Astrocyte of the cerebellum (primary cell): Measurements from ENCODE around the gene MAP7D3.

Experiments used
- DNase-seq: peaks from one replicate; pipeline ENCODE4 v3.0.0-alpha.2; 2011; ENCODE audit warnings: low read depth
- H3K4me3 ChIP-seq: 2 replicates; pipeline ENCODE4 v1.5.1; 2011; ENCODE audit warnings: mild to moderate bottlenecking, low read depth, low read length, moderate library complexity
- in situ Hi-C: cut with HindIII; loops from 2 replicates; pipeline ENCODE4 v1.10.0; 2017; ENCODE audit warnings: low sequenced_read_pairs
- TF ChIP-seq, protein P1 (sequence below): IDR thresholded peaks from 2 replicates; pipeline ENCODE4 v1.5.1; 2012; ENCODE audit warnings: low read length, low read depth, moderate library complexity, mild to moderate bottlenecking; ENCODE audit errors: missing control alignments

The MAP7D3 gene

DNA sequence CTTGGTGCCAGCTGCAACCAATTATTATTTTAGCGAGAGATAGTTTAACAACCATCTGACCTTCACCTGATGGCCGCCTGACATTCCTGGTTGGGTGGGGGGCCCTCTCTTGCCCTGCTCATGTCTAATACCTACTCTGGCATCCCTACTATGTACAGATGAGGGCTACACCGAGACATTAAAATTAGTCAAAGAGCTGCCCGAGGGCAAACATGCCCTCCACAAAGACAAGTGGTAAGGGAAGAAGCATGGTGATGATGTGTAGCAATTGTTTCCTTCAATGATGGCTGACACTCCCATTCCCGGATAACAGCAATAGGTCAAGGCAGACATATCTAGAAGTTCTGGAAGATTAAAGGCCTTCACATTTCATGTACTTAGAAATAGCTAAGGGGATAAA, 49.6 kb downstream of the MAP7D3 start:
- H3K4me3 ChIP-seq, result no peak overlapping the region
- no peak for DNase-seq
- in situ Hi-C loops, result no loop called here
- TF ChIP-seq, protein P1, sequence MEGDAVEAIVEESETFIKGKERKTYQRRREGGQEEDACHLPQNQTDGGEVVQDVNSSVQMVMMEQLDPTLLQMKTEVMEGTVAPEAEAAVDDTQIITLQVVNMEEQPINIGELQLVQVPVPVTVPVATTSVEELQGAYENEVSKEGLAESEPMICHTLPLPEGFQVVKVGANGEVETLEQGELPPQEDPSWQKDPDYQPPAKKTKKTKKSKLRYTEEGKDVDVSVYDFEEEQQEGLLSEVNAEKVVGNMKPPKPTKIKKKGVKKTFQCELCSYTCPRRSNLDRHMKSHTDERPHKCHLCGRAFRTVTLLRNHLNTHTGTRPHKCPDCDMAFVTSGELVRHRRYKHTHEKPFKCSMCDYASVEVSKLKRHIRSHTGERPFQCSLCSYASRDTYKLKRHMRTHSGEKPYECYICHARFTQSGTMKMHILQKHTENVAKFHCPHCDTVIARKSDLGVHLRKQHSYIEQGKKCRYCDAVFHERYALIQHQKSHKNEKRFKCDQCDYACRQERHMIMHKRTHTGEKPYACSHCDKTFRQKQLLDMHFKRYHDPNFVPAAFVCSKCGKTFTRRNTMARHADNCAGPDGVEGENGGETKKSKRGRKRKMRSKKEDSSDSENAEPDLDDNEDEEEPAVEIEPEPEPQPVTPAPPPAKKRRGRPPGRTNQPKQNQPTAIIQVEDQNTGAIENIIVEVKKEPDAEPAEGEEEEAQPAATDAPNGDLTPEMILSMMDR, result no peak

DNA sequence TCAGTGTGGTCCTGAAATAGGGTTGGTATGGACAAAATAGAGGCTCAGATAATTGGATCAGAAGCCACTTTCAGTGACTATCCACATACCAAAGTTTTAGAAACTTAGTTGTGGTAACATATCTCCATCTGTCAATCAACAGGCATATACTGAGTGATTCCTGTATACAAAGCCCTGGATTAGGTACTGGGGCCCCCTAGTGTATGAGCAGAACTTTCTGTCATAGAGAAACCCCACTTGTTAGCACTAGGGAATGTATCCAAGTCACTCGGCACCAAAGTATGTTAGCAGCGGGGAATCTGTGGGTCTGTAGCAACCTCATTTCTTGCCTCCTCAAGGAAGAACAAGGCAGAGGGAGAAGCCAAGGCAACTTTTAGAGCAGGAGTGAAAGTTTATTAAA, 50.7 kb downstream of the MAP7D3 start:
- in situ Hi-C loops, result no loop called here
- TF ChIP-seq, protein P1, result peak; percentile 40
- DNase-seq, result peak; percentile 33
- no peak overlapping the region for H3K4me3 ChIP-seq

GRCh38 chrX:136199365-136199764, 51.8 kb downstream of the MAP7D3 start:
- in situ Hi-C loops, result no loop called here
- H3K4me3 ChIP-seq, result no peak overlapping the region
- no peak for DNase-seq
- TF ChIP-seq, protein P1, result no peak

DNA sequence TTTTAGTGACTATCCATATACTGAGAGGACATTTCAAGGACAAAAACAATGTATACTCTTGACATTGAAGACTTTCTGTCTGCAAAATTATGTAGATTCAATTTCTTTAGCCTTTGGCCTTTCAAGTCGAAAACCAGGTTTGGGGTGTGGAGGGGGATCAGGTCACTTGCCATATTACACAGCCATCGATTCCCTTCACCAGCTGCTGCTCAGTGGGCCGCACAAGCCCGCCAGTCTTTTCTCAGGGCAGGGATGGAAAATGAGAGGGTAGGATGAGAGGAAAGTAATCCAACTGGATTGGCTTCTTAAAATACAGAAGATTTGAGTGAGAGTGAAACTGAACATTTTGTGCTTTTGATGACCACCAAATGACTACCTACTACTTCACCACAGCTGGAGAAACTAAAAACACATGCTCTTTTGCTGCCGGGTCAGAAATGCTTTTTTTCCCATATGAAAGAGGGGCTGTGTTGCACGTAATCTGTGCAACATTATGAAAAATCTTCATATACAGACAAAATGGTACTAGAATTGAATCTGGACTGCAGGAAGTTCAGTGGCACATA, 52.4 kb downstream of the MAP7D3 start:
- TF ChIP-seq, protein P1, result no peak
- in situ Hi-C loops, result no loop called here
- no peak overlapping the region for H3K4me3 ChIP-seq
- no peak for DNase-seq

- DNase-seq, result no peak
- no peak overlapping the region for H3K4me3 ChIP-seq
- in situ Hi-C loops, result no loop called here
- TF ChIP-seq, protein P1, result no peak
Observed at GRCh38 chrX:136198010-136198409, 53.2 kb downstream of the MAP7D3 start.

- H3K4me3 ChIP-seq, result no peak overlapping the region
- TF ChIP-seq, protein P1, result no peak
- in situ Hi-C loops, result no loop called here
- no peak for DNase-seq
Observed at GRCh38 chrX:136196691-136197155, 54.5 kb downstream of the MAP7D3 start.

GRCh38 chrX:136195247-136195646, 56.0 kb downstream of the MAP7D3 start:
- in situ Hi-C loops, result no loop called here
- DNase-seq, result no peak
- TF ChIP-seq, protein P1, result no peak
- no peak overlapping the region for H3K4me3 ChIP-seq
